SK-N-SH treated with all-trans-retinoic acid at 6 μM for 48 hours (cell line): ENCODE data around the gene GPC5.

ENCODE experiments used
- ATAC-seq: fragments of 200-7000 bp; cut with Tn5 transposase; 3 replicates; pipeline ENCODE4 v1.9.1; 2020; ENCODE audit warnings: mild to moderate bottlenecking, moderate library complexity
- ARNTL ChIP-seq: fragments of 450-650 bp; formaldehyde crosslinking; IDR thresholded peaks from 2 replicates; pipeline ENCODE4 v1.5.0; 2020; ENCODE audit warnings: low read depth, mild to moderate bottlenecking, moderate library complexity, borderline replicate concordance
- BACH2 ChIP-seq: fragments of 250-450 bp; sonication (Bioruptor Pico); IDR thresholded peaks from 2 replicates; pipeline ENCODE4 v1.9.0; 2021; ENCODE audit warnings: mild to moderate bottlenecking, borderline replicate concordance
- CREB5 ChIP-seq: fragments of 250-450 bp; sonication (Bioruptor Pico); IDR thresholded peaks from 2 replicates; pipeline ENCODE4 v1.5.1; 2020; ENCODE audit warnings: low read depth, mild to moderate bottlenecking, moderate library complexity
- CSDC2 ChIP-seq: fragments of 250-450 bp; sonication (Bioruptor Pico); IDR thresholded peaks from 2 replicates; pipeline ENCODE4 v1.5.0; 2020; ENCODE audit warnings: mild to moderate bottlenecking, moderate library complexity
- CSRNP3 ChIP-seq: fragments of 250-450 bp; sonication (Bioruptor Pico); IDR thresholded peaks from 2 replicates; pipeline ENCODE4 v1.5.1; 2021; ENCODE audit warnings: mild to moderate bottlenecking, moderate library complexity
- ESRRG ChIP-seq: fragments of 250-450 bp; sonication (Bioruptor Pico); IDR thresholded peaks from 2 replicates; pipeline ENCODE4 v1.6.1; 2021; ENCODE audit warnings: mild to moderate bottlenecking
- ISL1 ChIP-seq: fragments of 250-450 bp; sonication (Bioruptor Pico); IDR thresholded peaks from 2 replicates; pipeline ENCODE4 v2.1.2; 2022; ENCODE audit warnings: mild to moderate bottlenecking, moderate library complexity
- OSR1 ChIP-seq: fragments of 250-450 bp; sonication (Bioruptor Pico); IDR thresholded peaks from 2 replicates; pipeline ENCODE4 v1.8.0; 2022; ENCODE audit warnings: moderate library complexity, mild to moderate bottlenecking, inconsistent platforms
- PATZ1 ChIP-seq: fragments of 250-450 bp; sonication (Bioruptor Pico); IDR thresholded peaks from 2 replicates; pipeline ENCODE4 v1.8.0; 2020; ENCODE audit warnings: mild to moderate bottlenecking, moderate library complexity, borderline replicate concordance
- POU6F1 ChIP-seq: fragments of 250-450 bp; sonication (Bioruptor Pico); IDR thresholded peaks from 2 replicates; pipeline ENCODE4 v1.8.0; 2021; ENCODE audit warnings: low read depth, mild to moderate bottlenecking, moderate library complexity, borderline replicate concordance
- PPARA ChIP-seq: fragments of 250-450 bp; sonication (Bioruptor Pico); IDR thresholded peaks from 2 replicates; pipeline ENCODE4 v1.5.0; 2020; ENCODE audit warnings: mild to moderate bottlenecking, borderline replicate concordance
- RARB ChIP-seq: fragments of 250-450 bp; sonication (Bioruptor Pico); IDR thresholded peaks from 2 replicates; pipeline ENCODE4 v1.8.0; 2021; ENCODE audit warnings: mild to moderate bottlenecking, moderate library complexity
- SNAI2 ChIP-seq: fragments of 250-450 bp; sonication (Bioruptor Pico); IDR thresholded peaks from 2 replicates; pipeline ENCODE4 v1.5.0; 2020; ENCODE audit warnings: mild to moderate bottlenecking, moderate library complexity
- TCF4 ChIP-seq: fragments of 250-450 bp; sonication (Bioruptor Pico); IDR thresholded peaks from 2 replicates; pipeline ENCODE4 v1.8.0; 2021; ENCODE audit warnings: mild to moderate bottlenecking, moderate library complexity, borderline replicate concordance
- TSHZ2 ChIP-seq: fragments of 250-450 bp; sonication (Bioruptor Pico); IDR thresholded peaks from 2 replicates; pipeline ENCODE4 v1.5.0; 2020; ENCODE audit warnings: mild to moderate bottlenecking, moderate library complexity
- ZFP3 ChIP-seq: fragments of 250-450 bp; sonication (Bioruptor Pico); IDR thresholded peaks from 2 replicates; pipeline ENCODE4 v1.5.0; 2020; ENCODE audit warnings: mild to moderate bottlenecking, moderate library complexity
- ZFP30 ChIP-seq: fragments of 450-650 bp; formaldehyde crosslinking; IDR thresholded peaks from 2 replicates; pipeline ENCODE4 v1.5.0; 2022; ENCODE audit warnings: mild to moderate bottlenecking, moderate library complexity
- ZNF565 ChIP-seq: fragments of 450-650 bp; formaldehyde crosslinking; conservative IDR thresholded peaks from 2 replicates; pipeline ENCODE4 v1.5.0; 2020; ENCODE audit warnings: low read depth, mild to moderate bottlenecking, moderate library complexity
- ZNF70 ChIP-seq: fragments of 450-650 bp; formaldehyde crosslinking; IDR thresholded peaks from 2 replicates; pipeline ENCODE4 v1.5.0; 2020; ENCODE audit warnings: mild to moderate bottlenecking, moderate library complexity
- ZNF8 ChIP-seq: fragments of 450-650 bp; formaldehyde crosslinking; IDR thresholded peaks from 2 replicates; pipeline ENCODE4 v1.5.0; 2020; ENCODE audit warnings: mild to moderate bottlenecking, moderate library complexity

Gene GPC5

GRCh38 chr13:92143766-92144165 lies 745.3 kb downstream of the GPC5 start:
- ATAC-seq = no peak
- no peak for TF ChIP-seq ZFP30
- TF ChIP-seq CSDC2 (CRISPR knock-in tag) = no peak
- TF ChIP-seq PPARA (CRISPR knock-in tag) = no peak
- no peak for TF ChIP-seq TCF4 (CRISPR knock-in tag)
- no peak for TF ChIP-seq CSRNP3 (CRISPR knock-in tag)
- no peak for TF ChIP-seq ARNTL (CRISPR knock-in tag)
- no peak for TF ChIP-seq ISL1 (CRISPR knock-in tag)
- no peak for TF ChIP-seq BACH2 (CRISPR knock-in tag)
- no peak for TF ChIP-seq OSR1 (CRISPR knock-in tag)
- TF ChIP-seq ZNF565 (CRISPR knock-in tag) = no peak
- no peak for TF ChIP-seq PATZ1 (CRISPR knock-in tag)
- TF ChIP-seq, all 23 proteins: peak for 0

- no peak for ATAC-seq
- TF ChIP-seq ZNF70 (CRISPR knock-in tag) = no peak
- no peak for TF ChIP-seq TCF4 (CRISPR knock-in tag)
- no peak for TF ChIP-seq ESRRG (CRISPR knock-in tag)
- TF ChIP-seq TSHZ2 = no peak
- TF ChIP-seq ISL1 (CRISPR knock-in tag) = no peak
- TF ChIP-seq SNAI2 (CRISPR knock-in tag) = no peak
- TF ChIP-seq RARB (CRISPR knock-in tag) = no peak
- no peak for TF ChIP-seq CREB5 (CRISPR knock-in tag)
- TF ChIP-seq ZFP3 (CRISPR knock-in tag) = no peak
- no peak for TF ChIP-seq ARNTL (CRISPR knock-in tag)
These were observed 752.2 kb downstream of the GPC5 start for GRCh38 chr13:92150606-92151005.

GRCh38 chr13:92158346-92158745 lies 759.9 kb downstream of the GPC5 start:
- TF ChIP-seq CREB5 (CRISPR knock-in tag) (no peak), POU6F1 (CRISPR knock-in tag) (no peak), ZNF70 (CRISPR knock-in tag) (no peak), ZNF8 (CRISPR knock-in tag) (no peak), TSHZ2 (no peak), PATZ1 (CRISPR knock-in tag) (no peak)
- no peak for ATAC-seq
